COLO668 (cell line): ENCODE results near the gene COL26A1.

Experiments used
- DNase-seq: peaks from one replicate; lab custom pipeline; 2025; ENCODE audit not compliant: unreplicated experiment; lab: John Stamatoyannopoulos, UW

Gene COL26A1

GRCh38 chr7:101562531-101563197, 200.0 kb downstream of the COL26A1 start:
- DNase-seq = no peak

DNA sequence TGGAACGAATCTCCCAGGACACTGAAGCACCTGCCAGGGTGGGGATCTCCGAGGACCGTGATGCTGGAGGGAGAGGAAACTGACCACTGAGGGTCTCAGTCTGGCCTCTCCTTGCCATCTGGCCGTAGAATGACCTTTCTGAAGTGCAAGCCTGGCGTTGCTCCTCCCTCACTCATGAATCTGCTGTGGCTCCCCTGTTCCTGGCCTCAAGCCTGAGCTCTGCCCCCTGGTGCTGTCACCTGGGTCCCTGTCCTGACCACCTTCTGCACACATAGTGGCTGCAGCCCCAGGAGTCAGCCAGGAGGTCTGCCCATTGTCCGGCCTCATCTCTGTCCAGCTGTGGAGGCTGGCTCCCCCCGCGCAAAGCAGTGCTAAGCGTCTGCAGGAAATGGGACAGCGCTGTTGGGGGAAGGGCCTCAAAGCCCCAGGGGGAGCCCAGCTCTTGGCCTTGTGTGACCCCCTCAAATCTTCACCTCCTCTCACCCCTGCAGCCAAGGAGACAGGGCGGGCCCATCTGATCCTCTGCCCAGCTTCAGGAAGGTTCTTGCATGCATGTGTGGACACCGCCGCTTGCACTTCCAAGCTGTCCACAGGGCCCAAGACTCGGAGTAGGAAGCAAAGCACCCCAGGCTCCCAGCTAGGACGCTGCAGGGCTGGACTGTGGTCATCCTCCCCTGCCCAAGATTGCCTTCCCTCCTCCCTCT, 200.7 kb downstream of the COL26A1 start:
- DNase-seq = no peak

- DNase-seq = no peak
Observed at GRCh38 chr7:101563943-101564777, 201.5 kb downstream of the COL26A1 start.

GRCh38 chr7:101564778-101565211, 202.1 kb downstream of the COL26A1 start:
- DNase-seq = no peak

DNA sequence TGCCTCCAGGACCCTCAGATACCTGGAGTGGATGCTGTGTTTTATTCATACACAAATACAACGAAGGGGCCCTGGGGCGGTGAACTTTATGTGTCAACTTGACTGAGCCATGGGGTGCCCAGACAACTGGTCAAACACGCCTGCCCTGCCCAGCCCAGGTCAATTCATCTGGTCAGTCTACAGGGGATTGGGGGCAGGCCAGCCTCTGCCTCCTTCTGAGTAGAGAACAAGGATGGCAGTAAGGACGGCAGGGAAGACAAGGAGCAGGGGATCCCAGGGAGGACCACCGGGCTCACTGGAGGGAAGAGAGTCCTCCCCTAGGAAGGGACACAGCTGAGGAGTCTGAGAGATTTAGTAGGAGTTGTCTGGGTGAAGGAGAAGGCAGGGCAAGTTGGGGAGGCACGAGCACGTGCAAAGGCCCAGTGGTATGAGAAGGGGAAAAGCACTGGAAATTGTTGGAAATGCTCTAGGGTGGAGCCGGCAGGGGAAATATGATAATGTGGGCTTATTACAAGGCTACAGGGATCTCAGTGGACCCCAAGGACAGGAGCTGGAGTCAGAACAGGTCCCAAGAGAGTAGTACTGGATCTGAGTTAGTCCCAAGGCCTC, 203.0 kb downstream of the COL26A1 start:
- no peak for DNase-seq

GRCh38 chr7:101567230-101567629, 204.6 kb downstream of the COL26A1 start:
- peak; percentile 18 for DNase-seq

DNA sequence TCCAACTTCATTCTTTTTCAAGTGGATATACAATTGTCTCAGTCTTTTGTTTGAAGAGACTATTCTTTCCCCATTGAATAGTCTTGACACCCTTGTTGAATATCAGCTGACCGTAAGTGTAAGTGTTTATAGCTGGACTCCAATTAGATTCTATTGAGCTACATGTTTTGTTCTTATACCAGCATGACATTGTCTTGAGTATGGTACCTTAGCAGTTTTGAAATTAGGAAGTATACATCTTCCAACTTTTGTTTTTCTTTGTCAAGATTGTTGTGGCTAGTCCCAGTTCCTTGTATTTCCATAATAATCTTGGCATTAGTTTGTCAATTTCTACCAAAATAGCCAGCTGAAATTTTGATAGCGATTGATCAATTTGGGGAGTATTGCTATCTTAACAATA, 209.5 kb downstream of the COL26A1 start:
- no peak for DNase-seq

- no peak for DNase-seq
Observed at GRCh38 chr7:101575168-101575567, 212.5 kb downstream of the COL26A1 start.

DNA sequence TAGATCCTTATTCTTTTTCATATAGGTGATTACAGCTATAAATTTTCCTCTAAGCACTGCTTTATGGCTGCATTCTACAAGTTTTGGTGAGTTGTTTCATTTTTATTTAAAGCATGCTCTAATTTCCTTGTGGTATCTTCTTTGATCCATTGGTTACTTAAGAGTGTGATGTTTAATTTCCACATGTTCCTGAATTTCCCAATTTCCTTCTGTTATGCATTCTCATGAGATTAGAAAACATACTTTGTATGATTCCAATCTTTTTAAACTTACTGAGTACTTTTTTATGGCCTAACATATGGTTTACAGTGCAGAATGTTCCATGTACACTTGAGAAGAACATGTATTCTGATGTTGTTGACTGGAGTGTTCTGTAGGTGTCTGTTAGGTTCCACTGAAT, 213.0 kb downstream of the COL26A1 start:
- DNase-seq = no peak

DNA sequence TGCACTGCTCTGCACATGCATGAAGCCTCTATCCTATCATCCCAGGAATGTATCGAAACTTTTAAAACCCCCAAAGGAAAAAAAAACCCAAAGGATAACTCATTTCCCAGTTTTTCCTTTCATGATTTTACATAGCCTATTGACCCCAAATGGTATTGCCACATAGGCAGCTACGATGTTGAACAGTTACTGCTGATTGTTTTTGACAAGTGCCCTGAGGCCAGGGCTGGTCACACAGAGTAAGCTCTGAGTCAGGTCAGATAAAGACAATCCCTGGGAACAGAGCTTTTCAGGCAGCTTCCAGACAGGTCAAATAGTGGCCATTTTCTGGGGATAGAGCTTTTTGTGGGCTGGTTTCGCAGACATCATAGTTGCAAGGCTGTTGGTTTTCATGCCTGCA, 214.3 kb downstream of the COL26A1 start:
- DNase-seq = no peak

GRCh38 chr7:101578552-101578951, 215.9 kb downstream of the COL26A1 start:
- DNase-seq = no peak

DNA sequence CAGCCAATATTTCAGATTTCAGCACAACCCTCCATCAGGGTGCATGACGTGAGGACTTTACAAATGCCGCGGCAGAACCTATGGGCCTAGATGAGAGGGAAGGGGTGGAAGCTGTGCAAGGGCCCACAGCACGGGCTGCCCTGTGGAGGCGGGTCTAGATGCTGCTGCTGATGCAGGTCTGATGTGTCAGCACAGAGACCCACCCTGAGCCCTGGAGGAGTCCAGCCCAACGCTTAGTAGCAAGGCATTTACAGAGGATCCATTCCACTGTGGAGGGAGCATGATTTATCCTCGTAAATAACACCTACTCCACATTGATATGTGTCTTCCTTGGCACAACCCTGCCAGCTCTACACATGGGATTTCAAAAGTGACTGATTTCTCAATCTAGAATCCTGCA, 217.9 kb downstream of the COL26A1 start:
- no peak for DNase-seq

- DNase-seq = no peak
Observed at GRCh38 chr7:101581891-101582290, 219.2 kb downstream of the COL26A1 start.

DNA sequence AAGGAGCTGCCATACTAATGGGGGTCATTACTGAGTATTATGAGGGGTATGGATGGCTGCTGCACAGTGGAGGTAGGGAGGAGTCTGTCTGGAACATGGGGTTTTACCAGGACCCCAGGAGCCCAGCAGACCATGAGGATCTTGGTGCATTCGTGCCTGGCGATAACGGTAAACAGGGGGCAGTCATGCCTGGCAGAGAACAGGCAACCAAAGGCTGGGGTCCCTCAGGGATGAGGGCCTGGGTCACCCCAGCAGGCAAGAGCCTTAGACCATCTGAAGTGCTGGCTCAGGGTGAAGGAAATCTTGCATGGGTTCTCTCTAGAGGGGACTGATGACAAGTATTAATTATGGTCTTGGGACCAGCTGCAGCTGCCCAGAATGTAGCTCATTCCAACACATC, 220.3 kb downstream of the COL26A1 start:
- DNase-seq = no peak

DNA sequence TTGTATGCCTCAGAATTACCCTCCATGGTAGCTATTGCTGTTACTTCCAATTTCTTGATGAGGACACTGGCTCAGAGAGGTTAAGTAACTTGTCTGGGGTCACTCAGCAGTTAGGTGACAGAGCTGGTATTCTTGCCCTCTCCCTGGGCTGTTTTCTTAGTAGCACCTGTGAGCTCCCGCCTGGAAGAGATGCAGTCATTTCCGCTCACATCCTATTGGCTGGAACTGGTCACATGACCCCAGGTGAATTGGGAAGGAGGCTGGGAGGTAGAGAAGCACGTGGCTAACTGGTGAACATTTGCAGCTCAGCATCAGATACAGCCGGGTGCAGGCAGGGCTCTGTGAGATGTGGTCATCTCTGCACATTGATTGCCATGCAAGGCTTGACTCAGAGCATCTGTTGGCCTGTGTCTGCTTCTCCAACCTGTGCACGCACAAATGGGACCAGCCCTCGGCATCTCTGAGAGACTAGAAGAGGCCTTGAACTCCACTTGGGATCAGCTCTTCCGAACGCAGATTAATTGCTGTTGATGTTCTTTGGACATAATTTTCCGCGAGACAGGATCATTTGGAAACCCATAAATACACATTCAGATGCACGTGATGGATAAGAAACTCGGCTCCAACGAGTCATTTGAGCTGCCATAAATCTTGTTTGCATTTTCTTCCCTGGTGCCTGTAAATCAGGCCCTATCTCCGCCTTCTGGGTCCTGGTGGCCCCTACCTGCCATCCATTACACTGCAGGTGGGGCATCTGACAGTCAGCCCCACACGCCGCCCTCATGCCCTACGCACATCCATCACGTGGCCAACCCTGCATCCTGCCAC, 223.6 kb downstream of the COL26A1 start:
- no peak for DNase-seq

DNA sequence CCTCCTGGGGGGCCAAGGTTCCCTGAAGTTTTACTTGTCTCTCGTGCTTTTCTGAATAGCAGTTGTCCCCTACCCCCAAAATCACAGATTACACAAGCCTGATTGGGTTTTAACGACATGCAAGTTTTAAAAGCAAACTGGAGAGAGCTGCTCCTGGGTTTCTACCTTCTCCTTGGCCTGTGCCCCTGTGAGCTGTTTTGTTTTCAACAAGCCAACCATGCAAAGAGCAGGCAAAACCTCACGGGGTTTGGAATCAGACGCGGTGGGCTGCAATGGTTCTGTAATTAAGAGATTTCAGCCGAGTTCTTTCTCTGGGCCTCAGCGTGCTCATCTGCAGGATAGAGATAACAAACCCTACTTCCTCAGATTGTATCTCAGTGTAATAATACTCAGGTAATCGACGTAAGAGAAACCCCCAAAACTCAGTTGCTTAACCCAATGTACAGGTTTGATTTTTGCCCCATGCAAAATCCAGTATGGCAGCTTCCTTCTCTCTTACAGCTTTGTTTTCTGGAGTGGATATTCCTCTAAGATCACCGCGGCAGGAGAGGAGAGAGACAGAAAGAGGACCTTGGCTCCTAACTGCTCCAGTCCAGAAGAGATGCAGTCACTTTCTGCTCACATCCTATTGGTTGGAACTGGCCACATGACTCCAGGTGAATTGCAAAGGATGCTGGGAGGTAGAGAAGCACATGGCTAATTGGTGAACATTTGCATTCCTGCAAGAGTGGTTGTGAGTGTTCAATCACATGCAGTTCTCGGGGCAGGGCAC, 224.4 kb downstream of the COL26A1 start:
- no peak for DNase-seq

DNA sequence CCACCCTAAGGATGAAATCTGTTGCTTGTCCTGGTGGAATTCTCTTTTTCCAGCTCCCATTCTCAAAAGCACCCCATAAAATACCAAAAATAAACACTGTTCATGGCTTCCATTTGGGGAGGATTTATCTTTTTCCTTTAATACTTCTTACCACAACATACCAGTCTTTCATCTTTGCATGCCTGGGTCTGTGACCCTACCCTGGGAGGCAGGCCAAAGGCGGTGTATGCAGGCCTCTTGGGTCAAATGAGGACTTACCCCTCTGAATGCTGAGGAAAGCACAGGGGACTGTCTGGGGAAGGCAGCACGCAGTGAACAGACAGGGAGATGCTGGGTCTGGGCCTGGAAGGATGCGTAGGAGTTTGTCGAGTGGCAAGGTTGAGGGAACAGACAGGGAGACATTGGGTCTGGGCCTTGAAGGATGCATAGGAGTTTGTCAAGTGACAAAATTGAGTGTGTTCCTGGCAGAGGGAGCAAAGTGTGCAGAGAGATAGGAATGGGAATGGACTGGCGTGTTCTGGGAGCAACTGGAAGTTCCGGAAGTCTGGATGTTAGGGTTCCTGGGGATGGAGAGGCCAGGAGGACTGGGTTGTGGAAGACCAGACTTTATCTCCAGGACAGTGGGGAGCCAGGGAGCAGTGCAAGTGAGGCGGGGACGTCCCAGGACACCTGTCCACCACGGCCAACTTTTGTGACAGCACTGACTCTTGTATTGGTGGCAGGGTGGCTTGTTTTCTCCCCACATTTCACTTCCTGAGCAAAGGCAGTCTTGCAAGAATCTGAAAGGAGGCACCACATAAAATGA, 225.7 kb downstream of the COL26A1 start:
- DNase-seq = no peak

DNA sequence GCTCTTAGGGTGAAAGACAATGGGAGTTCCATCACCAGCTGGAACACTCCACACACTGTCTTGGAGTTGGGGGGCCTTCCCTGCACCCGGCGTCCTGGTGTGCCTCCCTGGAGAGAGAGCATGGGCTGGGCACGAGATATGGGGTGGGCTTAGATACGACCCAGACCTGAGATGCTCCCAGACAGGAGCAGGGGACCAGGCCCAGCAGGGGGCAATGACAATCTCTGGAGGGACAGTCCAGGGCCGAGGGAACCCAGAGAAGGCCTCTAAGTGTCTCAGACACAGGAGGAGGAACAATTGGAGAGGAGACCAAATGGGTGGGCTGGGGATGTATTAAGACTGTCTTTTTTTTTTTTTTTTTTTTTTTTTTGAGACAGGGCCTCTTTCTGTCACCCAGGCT, 226.4 kb downstream of the COL26A1 start:
- DNase-seq = no peak
